GM12878 (cell line): ENCODE results near the gene ARID1A.
"Not testable (repeated sequence)": the region's sequence is repeated elsewhere in the genome, so short reads cannot be mapped to it uniquely, and the experiment has no call there.

Experiments used
- CEBPZ ChIP-seq: fragments of 150-350 bp; IDR thresholded peaks from 2 replicates; pipeline ENCODE4 v1.6.1; 2016; ENCODE audit warnings: low read depth, low read length
- CTCF ChIP-seq, 3 experiments: IDR thresholded peaks in 2 of 3; conservative IDR thresholded peaks in 1 of 3; 2 replicates each; pipeline ENCODE4 v1.5.1; 2011; ENCODE audit warnings: low read depth in 3 of 3, low read length in 3 of 3, mild to moderate bottlenecking in 3 of 3, control low read depth in 2 of 3, moderate library complexity in 2 of 3, inconsistent platforms in 1 of 3, mixed read lengths in 1 of 3; ENCODE audit not compliant: control insufficient read depth in 2 of 3, insufficient read depth in 1 of 3; ENCODE audit errors: extremely low read depth in 1 of 3
- HDAC6 ChIP-seq: fragments of 200-600 bp; sonication (generic); IDR thresholded peaks from one replicate; pipeline ENCODE4 v1.8.0; 2017; ENCODE audit warnings: antibody characterized with exemption; ENCODE audit not compliant: unreplicated experiment
- POLR2A ChIP-seq: IDR thresholded peaks from 2 replicates; pipeline ENCODE4 v1.6.1; 2011; ENCODE audit warnings: low read depth, mild to moderate bottlenecking, low read length
- RAD21 ChIP-seq: IDR thresholded peaks from 2 replicates; pipeline ENCODE4 v1.6.1; 2011; ENCODE audit warnings: mild to moderate bottlenecking, low read depth, low read length, moderate library complexity; ENCODE audit not compliant: insufficient read depth
- REST ChIP-seq: IDR thresholded peaks from 2 replicates; pipeline ENCODE4 v1.6.1; 2012; ENCODE audit warnings: mild to moderate bottlenecking, low read depth, low read length
- TCF12 ChIP-seq: IDR thresholded peaks from 2 replicates; pipeline ENCODE4 v1.6.1; 2011; ENCODE audit warnings: low read depth, mild to moderate bottlenecking, low read length
- ZNF274 ChIP-seq: IDR thresholded peaks from one replicate; pipeline ENCODE4 v1.8.0; 2011; ENCODE audit not compliant: insufficient read length, insufficient read depth

GRCh38 chr1:26668106-26668786 lies 27.6 kb upstream of the ARID1A start:
- not testable (repeated sequence) for TF ChIP-seq HDAC6; CEBPZ; RAD21; CTCF (IDR thresholded peaks at IDR 0.05 in 2 of 3, conservative IDR thresholded peaks at IDR 0.05 in 1 of 3; ENCODE audit: control insufficient read depth in 2 of 3, extremely low read depth in 1 of 3, insufficient read depth in 1 of 3, low read depth in 3 of 3, low read length in 3 of 3); REST; POLR2A; TCF12; ZNF274
